GM03348 (cell line): Measurements from ENCODE around the gene TMEM117.

ENCODE experiments used
- DNase-seq: peaks from one replicate; pipeline ENCODE4 v3.0.0; 2012; ENCODE audit warnings: low spot score

Gene TMEM117

GRCh38 chr12:43835656-43836474 is at the start of gene TMEM117:
Gene TMEM117 (plus strand): TSS chr12:43836081.
- peak; percentile 89 for DNase-seq

- DNase-seq, result no peak
Observed at GRCh38 chr12:43786899-43787693, 48.8 kb upstream of the TMEM117 start.

GRCh38 chr12:43789941-43790340 is 45.9 kb upstream of the TMEM117 start:
- DNase-seq, result no peak

- DNase-seq, result no peak
Observed at GRCh38 chr12:43795716-43796280, 40.1 kb upstream of the TMEM117 start.

- DNase-seq, result no peak
Observed at GRCh38 chr12:43797561-43798217, 38.2 kb upstream of the TMEM117 start.

- no peak for DNase-seq
Observed at GRCh38 chr12:43805149-43805859, 30.6 kb upstream of the TMEM117 start.

GRCh38 chr12:43805860-43806736 is 29.8 kb upstream of the TMEM117 start, which contains the start of gene TWF1:
Gene TWF1 (minus strand): TSS chr12:43806317. CDS start chr12:43806245, 72 bp downstream.
- peak; percentile 97 for DNase-seq

GRCh38 chr12:43806737-43807072 is 29.2 kb upstream of the TMEM117 start:
- DNase-seq, result peak; percentile 12

- no peak for DNase-seq
Observed at GRCh38 chr12:43807386-43807785, 28.5 kb upstream of the TMEM117 start.

- no peak for DNase-seq
Observed at GRCh38 chr12:43812057-43812456, 23.8 kb upstream of the TMEM117 start.

- no peak for DNase-seq
Observed at GRCh38 chr12:43812926-43813325, 23.0 kb upstream of the TMEM117 start.

- DNase-seq, result no peak
Observed at GRCh38 chr12:43815416-43815815, 20.5 kb upstream of the TMEM117 start.

- DNase-seq, result no peak
Observed at GRCh38 chr12:43816168-43816567, 19.7 kb upstream of the TMEM117 start.

- DNase-seq, result no peak
Observed at GRCh38 chr12:43824207-43824775, 11.6 kb upstream of the TMEM117 start.

- peak; percentile 3 for DNase-seq
Observed at GRCh38 chr12:43826681-43827080, 9.2 kb upstream of the TMEM117 start.

- DNase-seq, result no peak
Observed at GRCh38 chr12:43827093-43827492, 8.8 kb upstream of the TMEM117 start.

GRCh38 chr12:43832463-43833168 is 3.3 kb upstream of the TMEM117 start:
- no peak for DNase-seq

GRCh38 chr12:43835264-43835655 is 621 bp upstream of the TMEM117 start:
- no peak for DNase-seq

- DNase-seq, result peak; percentile 27
Observed at GRCh38 chr12:43836475-43836989, 651 bp downstream of the TMEM117 start.
